OCI-LY3 (cell line): ENCODE data around the gene NDUFB1.
A peak's percentile ranks its signal among the peaks of the same experiment; 100 is the strongest.

Source experiments
- H2AFZ ChIP-seq: fragments of 200-600, 300-600 bp; shearing (Covaris generic); 2 replicates; pipeline ENCODE4 v1.6.0; 2014; ENCODE audit warnings: antibody characterized with exemption, low read depth, low read length
- H3K27ac ChIP-seq: fragments of 200-600, 300-600 bp; sonication (generic); 2 replicates; pipeline ENCODE4 v1.5.1; 2014; ENCODE audit warnings: mild to moderate bottlenecking, low read length, moderate library complexity, mixed read lengths
- H3K27me3 ChIP-seq: fragments of 200-600, 300-600 bp; sonication (generic); 2 replicates; pipeline ENCODE4 v1.6.1; 2014; ENCODE audit warnings: low read depth, low read length, mixed read lengths
- H3K36me3 ChIP-seq: fragments of 200-600, 300-600 bp; sonication (generic); replicated peaks from 2 replicates; pipeline ENCODE3; 2014; ENCODE audit warnings: low read depth, low read length, mixed read lengths
- H3K4me1 ChIP-seq: fragments of 300-600, 200-600 bp; sonication (generic); 2 replicates; pipeline ENCODE4 v1.6.1; 2014; ENCODE audit warnings: low read length, mixed read lengths
- H3K4me2 ChIP-seq: fragments of 200-600, 300-600 bp; sonication (generic); 2 replicates; pipeline ENCODE4 v1.6.1; 2014; ENCODE audit warnings: low read length, mixed read lengths
- H3K4me3 ChIP-seq: fragments of 300-600, 200-600 bp; sonication (generic); 2 replicates; pipeline ENCODE4 v1.5.1; 2014; ENCODE audit warnings: antibody characterized with exemption, mild to moderate bottlenecking, low read length, moderate library complexity
- H3K79me2 ChIP-seq: fragments of 300-600, 200-600 bp; shearing (Covaris generic); 2 replicates; pipeline ENCODE4 v1.6.1; 2014; ENCODE audit warnings: mild to moderate bottlenecking, low read length, mixed read lengths
- H3K9ac ChIP-seq: fragments of 300-600, 200-600 bp; shearing (Covaris generic); 2 replicates; pipeline ENCODE4 v1.6.0; 2014; ENCODE audit warnings: mild to moderate bottlenecking, low read length, moderate library complexity
- H3K9me3 ChIP-seq: fragments of 200-600, 300-600 bp; shearing (Covaris generic); 2 replicates; pipeline ENCODE4 v1.6.1; 2014; ENCODE audit warnings: low read length, mixed read lengths; ENCODE audit not compliant: insufficient read depth
- H4K20me1 ChIP-seq: fragments of 200-600, 300-600 bp; sonication (generic); 2 replicates; pipeline ENCODE4 v1.6.1; 2016; ENCODE audit warnings: low read length, mixed read lengths; ENCODE audit not compliant: insufficient read depth
- EZH2phosphoT487 ChIP-seq: fragments of 200-600 bp; shearing (Covaris generic); IDR thresholded peaks from 2 replicates; pipeline ENCODE4 v1.6.1; 2018; ENCODE audit warnings: antibody characterized with exemption, mixed run types, low read depth
- TF ChIP-seq, protein P1 (sequence below): fragments of 200-600, 300-600 bp; sonication (generic); IDR thresholded peaks from 2 replicates; pipeline ENCODE4 v1.5.1; 2014; ENCODE audit warnings: antibody characterized with exemption, low read length, low read depth

The NDUFB1 gene

DNA sequence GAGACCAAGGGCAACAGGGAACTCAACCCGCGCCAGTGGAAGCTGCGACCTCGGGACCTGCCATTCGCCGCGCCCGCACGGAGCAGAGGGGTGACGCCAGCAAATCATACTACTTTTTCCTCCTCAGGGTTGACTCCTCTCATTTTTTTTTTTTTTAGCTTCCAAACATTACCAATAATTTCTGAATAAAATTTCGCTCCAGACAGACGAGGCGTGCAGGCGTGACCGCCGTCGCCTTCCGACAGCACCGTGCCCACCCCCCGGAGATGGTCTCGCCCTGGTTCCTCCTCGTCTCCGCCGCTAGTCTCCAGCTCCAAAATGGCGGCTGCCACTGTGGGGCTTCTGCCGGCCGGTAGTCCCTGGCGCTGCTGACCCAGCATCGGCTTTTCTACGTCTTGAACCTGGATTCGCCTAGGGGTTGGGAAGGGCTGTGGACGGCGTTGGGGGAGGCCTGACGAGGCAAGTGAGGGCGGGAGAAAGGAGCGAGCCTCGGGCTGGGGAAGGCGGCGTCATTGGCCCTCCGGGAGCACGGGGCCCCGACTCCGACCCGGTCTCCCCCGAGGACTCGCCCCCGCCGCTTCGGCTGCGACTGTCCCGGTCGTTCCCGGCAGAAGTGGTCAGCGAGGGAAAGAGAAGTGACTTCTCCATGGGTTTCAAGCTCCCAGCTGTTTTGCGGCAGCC lies at the start of gene NDUFB1, which contains the start of gene CPSF2:
Gene NDUFB1 (minus strand): TSS at position 37 of the 681 bp plus-strand sequence. CDS start 4,069 bp downstream, outside the sequence.
Gene CPSF2 (plus strand): TSS at position 300 of the 681 bp plus-strand sequence. CDS start 9,016 bp downstream, outside the sequence.
- Histone ChIP-seq H3K27ac (peak within 1 kb of the TSS; percentile 53), H4K20me1 (no peaks in the 10 kb centered on the region), H2AFZ (peak within 1 kb of the TSS; percentile 83), H3K27me3 (no peaks in the 10 kb centered on the region), H3K9me3 (no peaks in the 10 kb centered on the region), H3K4me3 (peak within 1 kb of the TSS; percentile 91), H3K4me2 (peak within 1 kb of the TSS; percentile 65), H3K79me2 (peaks cover 58% of the 10 kb centered on the region), H3K4me1 (peaks cover 18% of the 10 kb centered on the region), H3K36me3 (peaks cover 27% of the 10 kb centered on the region), H3K9ac (peak within 1 kb of the TSS; percentile 81)
- TF ChIP-seq EZH2phosphoT487 = no peak
- TF ChIP-seq, protein P1, sequence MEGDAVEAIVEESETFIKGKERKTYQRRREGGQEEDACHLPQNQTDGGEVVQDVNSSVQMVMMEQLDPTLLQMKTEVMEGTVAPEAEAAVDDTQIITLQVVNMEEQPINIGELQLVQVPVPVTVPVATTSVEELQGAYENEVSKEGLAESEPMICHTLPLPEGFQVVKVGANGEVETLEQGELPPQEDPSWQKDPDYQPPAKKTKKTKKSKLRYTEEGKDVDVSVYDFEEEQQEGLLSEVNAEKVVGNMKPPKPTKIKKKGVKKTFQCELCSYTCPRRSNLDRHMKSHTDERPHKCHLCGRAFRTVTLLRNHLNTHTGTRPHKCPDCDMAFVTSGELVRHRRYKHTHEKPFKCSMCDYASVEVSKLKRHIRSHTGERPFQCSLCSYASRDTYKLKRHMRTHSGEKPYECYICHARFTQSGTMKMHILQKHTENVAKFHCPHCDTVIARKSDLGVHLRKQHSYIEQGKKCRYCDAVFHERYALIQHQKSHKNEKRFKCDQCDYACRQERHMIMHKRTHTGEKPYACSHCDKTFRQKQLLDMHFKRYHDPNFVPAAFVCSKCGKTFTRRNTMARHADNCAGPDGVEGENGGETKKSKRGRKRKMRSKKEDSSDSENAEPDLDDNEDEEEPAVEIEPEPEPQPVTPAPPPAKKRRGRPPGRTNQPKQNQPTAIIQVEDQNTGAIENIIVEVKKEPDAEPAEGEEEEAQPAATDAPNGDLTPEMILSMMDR = no peak

DNA sequence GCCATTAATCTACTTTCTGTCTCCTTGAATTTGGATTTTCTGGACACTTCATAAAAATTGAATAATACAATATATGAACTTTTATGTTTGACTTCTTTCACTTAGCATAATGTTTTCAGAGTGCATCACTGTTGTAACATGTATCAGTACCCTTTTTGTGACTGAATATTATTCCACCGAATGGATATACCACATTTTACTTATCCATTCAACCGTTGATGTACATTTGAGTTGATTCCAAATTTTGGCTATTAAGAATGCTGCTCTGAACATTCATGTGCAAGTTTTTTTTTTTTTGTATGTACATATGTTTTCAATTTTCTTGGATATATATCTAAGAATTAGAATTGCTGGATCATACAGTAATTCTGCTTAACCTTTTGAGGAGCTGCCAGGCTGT lies 43.5 kb upstream of the NDUFB1 start:
- Histone ChIP-seq H3K79me2 (no peaks in the 10 kb centered on the region), H3K4me3 (no peak overlapping the region), H3K4me2 (no peak overlapping the region)

DNA sequence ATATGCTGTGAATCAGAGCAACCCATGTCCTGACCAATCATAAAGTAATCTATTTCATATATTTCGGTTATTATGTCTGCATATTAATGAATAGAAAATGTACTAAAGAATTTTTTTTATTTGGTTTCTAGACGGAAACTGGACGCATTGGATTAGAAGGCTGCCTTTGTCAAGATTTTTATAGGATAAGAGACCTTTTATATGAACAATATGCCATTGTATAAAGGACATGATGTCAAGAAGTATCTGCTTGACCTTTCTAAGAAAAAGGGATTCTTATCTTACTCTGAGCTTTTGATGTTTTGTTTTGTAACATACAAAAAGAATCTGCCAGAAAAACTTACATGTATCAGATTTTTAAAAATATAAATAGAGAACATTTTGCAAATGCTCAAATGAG lies 40.0 kb upstream of the NDUFB1 start:
- Histone ChIP-seq H3K4me1 (no peaks in the 10 kb centered on the region), H3K4me3 (no peak overlapping the region), H3K9ac (no peak overlapping the region)

More for the DNA sequence above, 43.5 kb upstream of the NDUFB1 start:
- TF ChIP-seq, protein P1 = no peak
- no peak for TF ChIP-seq EZH2phosphoT487
- Histone ChIP-seq H3K9ac (no peak overlapping the region), H4K20me1 (no peaks in the 10 kb centered on the region), H3K27me3 (no peaks in the 10 kb centered on the region), H3K4me1 (no peaks in the 10 kb centered on the region), H2AFZ (no peak overlapping the region), H3K36me3 (peaks cover 64% of the 10 kb centered on the region), H3K27ac (no peak overlapping the region), H3K9me3 (no peaks in the 10 kb centered on the region)

DNA sequence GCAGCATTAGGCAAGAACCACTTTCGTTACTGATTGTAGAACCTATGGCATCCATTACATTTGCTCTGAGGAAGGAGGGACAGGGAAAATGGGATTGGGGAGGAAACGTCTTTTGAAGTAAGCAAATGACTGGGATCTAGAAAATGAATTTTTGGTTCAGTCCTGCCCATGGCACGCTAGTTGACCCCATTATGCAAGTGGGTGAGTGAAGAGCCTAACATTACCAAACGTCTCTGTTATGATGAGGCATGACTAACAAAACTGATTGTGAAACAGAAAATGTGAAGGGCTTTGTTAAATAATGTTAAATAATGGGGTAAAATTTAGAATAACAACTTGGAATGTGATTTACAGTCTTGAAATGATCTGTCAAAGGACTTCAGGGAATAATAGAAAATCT lies 39.1 kb upstream of the NDUFB1 start:
- Histone ChIP-seq H3K4me1 (no peaks in the 10 kb centered on the region), H3K4me3 (no peak overlapping the region), H3K27me3 (no peaks in the 10 kb centered on the region), H3K36me3 (peaks cover 72% of the 10 kb centered on the region), H4K20me1 (no peaks in the 10 kb centered on the region), H3K79me2 (no peaks in the 10 kb centered on the region), H2AFZ (no peak overlapping the region), H3K4me2 (no peak overlapping the region), H3K9ac (no peak overlapping the region), H3K27ac (no peak overlapping the region), H3K9me3 (no peaks in the 10 kb centered on the region)
- TF ChIP-seq, protein P1 = no peak
- no peak for TF ChIP-seq EZH2phosphoT487

More for the DNA sequence above, 40.0 kb upstream of the NDUFB1 start:
- H3K36me3 ChIP-seq = peaks cover 75% of the 10 kb centered on the region
- H3K27ac ChIP-seq = no peak overlapping the region
- no peak overlapping the region for H2AFZ ChIP-seq
- no peaks in the 10 kb centered on the region for H3K27me3 ChIP-seq
- no peak overlapping the region for H3K4me2 ChIP-seq
- no peaks in the 10 kb centered on the region for H3K9me3 ChIP-seq
- H4K20me1 ChIP-seq = no peaks in the 10 kb centered on the region
- TF ChIP-seq, protein P1 = no peak
- TF ChIP-seq EZH2phosphoT487 = no peak
- no peaks in the 10 kb centered on the region for H3K79me2 ChIP-seq
